Epithelial cell of proximal tubule (primary cell): ENCODE measurements around the gene EPHB1. TPM values are rescaled to one million over a fixed set of nuclear protein-coding genes. Genes with fewer than 3 reads are reported as not detected.
"Not testable (repeated sequence)": the region's sequence is repeated elsewhere in the genome, so short reads cannot be mapped to it uniquely, and the experiment has no call there.

Experiments used
- DNase-seq: peaks from one replicate; pipeline ENCODE4 v3.0.0-alpha.2; 2011; ENCODE audit warnings: low read depth
- H3K4me3 ChIP-seq: 2 replicates; pipeline ENCODE4 v1.5.1; 2011; ENCODE audit warnings: low read depth, mild to moderate bottlenecking, low read length
- CTCF ChIP-seq: conservative IDR thresholded peaks from 2 replicates; pipeline ENCODE4 v1.5.1; 2012; ENCODE audit warnings: low read depth, mild to moderate bottlenecking, low read length
- total RNA-seq: library from RNA; depleted of rRNA; stranded (reverse); fragments of >200 nt; gene quantifications from 2 replicates; pipeline ENCODE4 v1.2.3, GENCODE V29; 2015

The EPHB1 gene
- total RNA-seq, 1 donor from 2014 or later, result 1.6 TPM

DNA sequence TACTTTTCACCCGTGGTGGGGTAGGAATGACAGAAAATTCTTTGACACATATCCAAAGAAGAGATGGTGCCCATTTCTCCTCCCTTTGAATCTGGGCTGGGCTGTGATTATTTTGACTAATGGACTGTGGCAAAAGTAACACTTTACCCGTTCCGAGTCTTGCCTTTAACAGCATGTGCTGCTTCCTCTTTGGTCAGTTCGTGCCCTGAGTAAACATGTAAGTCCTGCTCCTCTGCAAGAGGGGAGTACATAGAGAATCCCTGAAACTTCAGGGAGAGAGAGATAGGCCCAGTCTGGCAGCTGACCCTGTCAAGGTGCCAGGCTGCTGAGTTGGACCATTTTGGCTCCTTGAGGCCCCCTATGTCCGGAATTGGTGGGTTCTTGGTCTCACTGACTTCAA lies 243.1 kb downstream of the EPHB1 start:
- no peak overlapping the region for H3K4me3 ChIP-seq
- no peak for TF ChIP-seq CTCF
- DNase-seq, result no peak

GRCh38 chr3:135039536-135039935 lies 244.5 kb downstream of the EPHB1 start:
- not testable (repeated sequence) for DNase-seq, H3K4me3 ChIP-seq

GRCh38 chr3:135040321-135041240 lies 245.5 kb downstream of the EPHB1 start:
- DNase-seq, result no peak
- TF ChIP-seq CTCF, result no peak
- no peak overlapping the region for H3K4me3 ChIP-seq

DNA sequence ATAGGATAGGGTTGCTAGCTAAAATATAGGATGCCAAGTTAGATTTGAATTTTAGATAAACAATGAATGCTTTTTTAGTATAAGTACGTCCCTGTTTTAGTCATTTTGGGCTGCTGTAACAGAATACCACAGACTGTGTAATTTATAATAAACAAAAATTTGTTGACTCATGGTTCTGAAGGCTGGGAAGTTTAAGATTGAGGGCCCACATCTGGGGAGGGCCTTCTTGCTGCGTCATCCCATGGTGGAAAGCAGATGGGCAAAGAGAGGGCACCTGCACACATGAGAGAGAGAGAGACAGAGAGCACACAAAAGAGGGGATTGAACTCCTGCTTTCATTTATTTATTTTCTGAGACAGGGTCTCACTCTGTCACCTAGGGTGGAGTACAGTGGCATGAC lies 246.5 kb downstream of the EPHB1 start:
- no peak overlapping the region for H3K4me3 ChIP-seq
- no peak for DNase-seq
- TF ChIP-seq CTCF, result no peak

DNA sequence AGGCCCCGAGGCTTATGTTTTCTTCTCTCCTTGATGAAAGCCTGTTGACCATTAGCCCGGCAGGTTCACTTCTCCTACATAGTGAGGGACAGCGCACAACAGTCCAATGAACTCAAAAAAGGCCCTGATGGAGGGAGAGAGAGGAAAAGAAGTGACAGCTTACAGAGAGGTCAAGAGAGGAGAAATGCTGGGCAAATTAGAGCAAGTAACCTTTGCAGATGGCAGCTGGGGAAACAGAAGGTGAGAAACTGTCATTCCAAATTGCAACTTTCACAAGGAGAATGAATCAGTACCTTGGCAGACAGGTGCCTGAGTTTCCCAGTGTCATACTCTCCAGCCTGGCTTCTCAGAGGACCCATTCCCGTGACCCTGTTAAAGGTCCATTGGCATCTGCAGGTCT lies 252.0 kb downstream of the EPHB1 start:
- no peak overlapping the region for H3K4me3 ChIP-seq
- no peak for TF ChIP-seq CTCF
- no peak for DNase-seq

DNA sequence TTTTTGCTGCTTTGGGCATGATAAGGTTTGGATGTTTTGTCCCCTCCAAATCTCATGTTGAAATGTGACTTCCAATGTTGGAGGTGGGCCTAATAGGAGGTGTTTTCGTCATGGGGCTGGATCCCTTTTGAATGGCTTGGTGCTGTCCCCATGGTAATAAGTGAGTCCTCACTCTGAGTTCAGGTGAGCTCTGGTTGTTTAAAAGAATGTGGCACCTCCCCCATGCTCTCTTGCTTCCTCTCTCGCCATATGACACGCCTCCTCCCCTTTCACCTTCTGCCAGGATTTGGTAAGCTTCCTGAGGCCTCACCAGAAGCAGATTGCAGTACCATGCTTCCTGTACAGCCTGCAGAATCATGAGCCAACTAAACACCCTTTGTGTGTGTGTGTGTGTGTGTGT lies 255.5 kb downstream of the EPHB1 start:
- TF ChIP-seq CTCF, result no peak
- DNase-seq, result no peak

DNA sequence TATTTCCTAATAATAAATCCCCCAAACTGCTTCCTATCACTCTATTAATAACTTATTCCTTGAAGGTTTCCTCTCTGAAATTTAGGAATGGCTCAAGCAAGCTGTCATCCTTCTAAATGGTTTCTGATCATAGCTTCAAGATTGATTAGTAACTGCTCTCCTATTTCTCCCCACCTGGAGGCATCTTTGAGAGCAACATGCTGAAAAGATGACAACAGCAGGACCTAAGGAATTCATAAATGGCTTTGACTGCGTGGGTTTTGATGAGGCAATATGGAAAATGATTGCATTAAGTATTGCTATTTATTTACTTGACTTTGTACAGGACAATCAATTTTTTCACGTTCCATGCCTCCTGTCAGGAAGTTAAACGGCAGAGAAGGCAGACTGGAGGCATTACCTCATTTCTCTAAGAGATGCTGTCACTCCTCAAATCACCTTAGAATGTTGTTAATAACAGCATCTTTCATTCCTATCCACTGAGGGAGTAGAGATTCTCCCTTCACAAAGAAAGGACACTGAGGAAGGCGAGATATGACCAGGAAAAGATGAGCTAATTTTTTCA lies 256.4 kb downstream of the EPHB1 start:
- DNase-seq, result no peak
- no peak for TF ChIP-seq CTCF
- no peak overlapping the region for H3K4me3 ChIP-seq

More for the DNA sequence above, 255.5 kb downstream of the EPHB1 start:
- no peak overlapping the region for H3K4me3 ChIP-seq
